GM18505 (cell line): ENCODE results near the gene NANOGP8.

ENCODE experiments used
- ATAC-seq: cut with Tn5 transposase; IDR thresholded peaks from one replicate; pipeline ENCODE4 v1.9.1; 2021; ENCODE audit not compliant: unreplicated experiment
- POLR2A ChIP-seq: IDR thresholded peaks from 4 replicates; pipeline ENCODE4 v1.6.1; 2011; ENCODE audit warnings: borderline replicate concordance; ENCODE audit not compliant: insufficient read depth, insufficient read length; ENCODE audit errors: extremely low read depth

The NANOGP8 gene

GRCh38 chr15:35111861-35112260, 26.8 kb upstream of the NANOGP8 start:
- TF ChIP-seq POLR2A: no peak
- no peak for ATAC-seq

- no peak for TF ChIP-seq POLR2A
- no peak for ATAC-seq
These were observed 23.4 kb upstream of the NANOGP8 start for GRCh38 chr15:35108453-35108852.

- no peak for TF ChIP-seq POLR2A
- ATAC-seq: no peak
These were observed 22.5 kb upstream of the NANOGP8 start for GRCh38 chr15:35107561-35107960.

- no peak for TF ChIP-seq POLR2A
- no peak for ATAC-seq
These were observed 22.0 kb upstream of the NANOGP8 start for GRCh38 chr15:35107122-35107521.

GRCh38 chr15:35104526-35105147, 19.5 kb upstream of the NANOGP8 start:
- no peak for TF ChIP-seq POLR2A
- ATAC-seq: no peak

- TF ChIP-seq POLR2A: no peak
- no peak for ATAC-seq
These were observed 17.1 kb upstream of the NANOGP8 start for GRCh38 chr15:35102186-35102585.

- no peak for TF ChIP-seq POLR2A
- ATAC-seq: no peak
These were observed 16.2 kb upstream of the NANOGP8 start for GRCh38 chr15:35101335-35101734.

- no peak for ATAC-seq
- no peak for TF ChIP-seq POLR2A
These were observed 13.6 kb upstream of the NANOGP8 start for GRCh38 chr15:35098737-35099136.

GRCh38 chr15:35095941-35096340, 10.8 kb upstream of the NANOGP8 start:
- no peak for ATAC-seq
- no peak for TF ChIP-seq POLR2A

GRCh38 chr15:35092846-35093245, 7.8 kb upstream of the NANOGP8 start:
- no peak for TF ChIP-seq POLR2A
- no peak for ATAC-seq

GRCh38 chr15:35092311-35092710, 7.2 kb upstream of the NANOGP8 start:
- ATAC-seq: no peak
- TF ChIP-seq POLR2A: no peak

GRCh38 chr15:35090104-35090807, 5.2 kb upstream of the NANOGP8 start:
- no peak for TF ChIP-seq POLR2A
- ATAC-seq: no peak

- no peak for ATAC-seq
- no peak for TF ChIP-seq POLR2A
These were observed 4.5 kb upstream of the NANOGP8 start for GRCh38 chr15:35089551-35089950.

- no peak for ATAC-seq
- TF ChIP-seq POLR2A: no peak
These were observed 3.2 kb upstream of the NANOGP8 start for GRCh38 chr15:35088329-35088728.
